Ovary (tissue), 3 donors: ENCODE data around the gene UGP2.

ENCODE experiments used
- CTCF ChIP-seq, 3 donors: fragments of 450-650 bp in 2 of 3; fragments of 200-600 bp in 1 of 3; IDR thresholded peaks; one replicate each; pipeline versions ENCODE4 v1.5.1 to v1.8.0; 2016 to 2022; ENCODE audit warnings: antibody characterized with exemption in 3 of 3, mild to moderate bottlenecking in 1 of 3
- EP300 ChIP-seq: sonication (generic); formaldehyde crosslinking; IDR thresholded peaks from one replicate; pipeline ENCODE4 v1.6.1; 2017; ENCODE audit warnings: antibody characterized with exemption
- POLR2A ChIP-seq: fragments of 450-650 bp; IDR thresholded peaks from one replicate; pipeline ENCODE4 v1.6.1; 2017; ENCODE audit warnings: antibody characterized with exemption, mild to moderate bottlenecking, moderate library complexity
- donor health status: DM: no; HTN: no; CAD: no.

GRCh38 chr2:63811063-63811462 is 30.6 kb upstream of the UGP2 start:
- no peak for TF ChIP-seq CTCF (IDR thresholded peaks at IDR 0.05)
- no peak for TF ChIP-seq POLR2A
- no peak for TF ChIP-seq EP300
